Non-pigmented ciliary epithelial cell (primary cell): Measurements from ENCODE around the gene APOA1.
"Not testable (repeated sequence)": the region's sequence is repeated elsewhere in the genome, so short reads cannot be mapped to it uniquely, and the experiment has no call there.

Source experiments
- DNase-seq: peaks from one replicate; pipeline ENCODE4 v3.0.0-alpha.2; 2010; ENCODE audit warnings: low read depth

Gene APOA1

DNA sequence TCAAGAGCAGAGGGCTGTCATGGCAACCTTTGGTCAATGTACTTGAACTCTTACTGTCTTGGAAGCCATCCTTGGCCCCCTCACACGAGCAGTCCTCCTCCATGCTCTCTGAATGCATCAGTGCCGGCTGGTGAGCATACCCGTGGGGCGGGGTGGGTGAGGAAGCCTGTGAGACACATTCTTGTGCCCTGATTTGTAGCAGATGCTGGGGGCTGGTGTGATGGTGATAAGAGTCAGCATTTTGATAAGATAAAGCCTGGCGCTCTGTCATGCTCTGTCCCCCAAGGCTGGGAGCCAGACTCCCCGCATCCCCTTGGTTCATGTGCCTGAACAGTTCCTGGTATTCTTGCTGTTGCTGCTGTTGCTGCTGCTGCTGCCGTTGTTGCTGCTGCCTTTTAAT lies 20.5 kb upstream of the APOA1 start:
- no peak for DNase-seq

GRCh38 chr11:116857316-116857715 lies 19.9 kb upstream of the APOA1 start:
- no peak for DNase-seq

- DNase-seq = no peak
These were observed 19.0 kb upstream of the APOA1 start for GRCh38 chr11:116856423-116856822.

- DNase-seq = no peak
These were observed 18.0 kb upstream of the APOA1 start for GRCh38 chr11:116855413-116855812.

- DNase-seq = peak; percentile 77
These were observed 16.1 kb upstream of the APOA1 start for GRCh38 chr11:116853461-116854073.

DNA sequence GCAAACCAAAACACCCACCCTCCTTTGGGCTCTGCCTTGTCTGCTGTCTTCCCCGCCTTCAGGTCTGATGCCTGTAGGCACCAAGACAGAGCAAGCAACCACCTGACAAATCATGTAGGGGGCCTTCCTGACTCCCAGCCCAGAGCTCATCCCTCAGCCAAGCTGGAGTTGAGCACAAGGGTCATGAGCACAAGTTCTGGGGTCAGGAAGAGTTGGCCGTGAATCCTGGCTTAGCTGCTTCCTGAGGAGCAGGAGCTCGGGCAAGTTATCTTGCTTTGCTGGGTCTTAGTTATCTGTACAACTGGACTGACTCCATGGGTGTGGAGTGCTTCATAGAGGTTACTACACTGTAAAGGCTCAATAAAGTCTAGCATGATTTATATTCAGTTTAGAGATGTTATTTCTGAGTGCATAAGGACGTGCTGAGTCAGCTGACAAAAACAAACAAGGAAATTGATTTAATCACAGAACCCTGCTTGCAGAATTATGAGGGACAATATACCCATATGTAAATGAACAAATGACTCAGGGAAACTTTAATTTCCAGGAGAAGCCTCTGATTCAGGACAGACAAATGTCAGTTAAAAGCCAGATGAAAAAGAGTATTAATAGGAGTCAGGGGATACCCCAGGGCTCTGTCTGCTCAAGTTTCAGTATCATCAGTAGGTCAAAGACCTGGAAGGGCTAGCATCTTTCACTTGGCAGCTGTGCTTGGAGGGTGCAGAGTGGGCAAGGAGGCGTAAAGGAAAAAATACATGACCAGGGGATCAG lies 15.0 kb upstream of the APOA1 start:
- DNase-seq = no peak

- DNase-seq = no peak
These were observed 14.2 kb upstream of the APOA1 start for GRCh38 chr11:116851626-116852025.

DNA sequence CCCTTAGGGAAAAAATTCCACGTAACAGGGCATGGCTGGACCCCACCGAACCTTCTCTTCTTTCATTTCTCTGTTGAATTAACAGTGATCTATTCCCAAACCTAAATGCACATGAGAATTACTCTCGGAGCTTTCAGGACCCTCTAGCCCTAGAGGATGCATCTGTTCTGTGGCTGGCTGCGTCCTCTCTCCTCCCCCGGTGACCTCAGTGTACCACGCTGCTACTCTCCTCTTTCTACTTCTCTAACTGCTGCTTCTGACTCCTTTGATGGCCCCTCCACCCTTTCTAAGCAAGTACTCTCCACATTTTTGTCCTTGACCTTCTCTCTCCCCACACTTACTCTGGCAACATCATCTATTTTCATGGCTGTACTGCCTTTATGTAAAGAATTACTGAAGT lies 12.1 kb upstream of the APOA1 start:
- DNase-seq = no peak

DNA sequence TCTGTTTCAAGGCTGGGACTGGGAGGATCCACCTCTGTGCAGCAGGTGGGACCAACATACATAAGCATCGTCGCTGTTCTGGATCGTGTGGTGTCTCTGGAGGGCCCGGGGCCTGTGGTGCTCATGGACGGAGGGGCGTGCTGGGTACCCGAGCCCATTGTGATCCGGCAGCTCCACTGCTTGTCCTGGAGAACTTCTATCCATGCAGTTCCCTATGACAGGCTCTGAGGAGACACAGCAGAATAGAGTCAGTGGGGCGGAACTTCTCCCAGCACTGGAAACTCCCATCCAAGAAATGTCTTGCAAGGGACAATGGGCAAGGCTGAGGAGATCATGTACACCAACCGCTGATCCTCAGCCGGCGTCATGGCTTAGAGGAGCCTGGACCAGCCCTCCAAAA lies 11.6 kb upstream of the APOA1 start:
- DNase-seq = no peak

GRCh38 chr11:116847612-116848011 lies 10.2 kb upstream of the APOA1 start:
- DNase-seq = no peak

DNA sequence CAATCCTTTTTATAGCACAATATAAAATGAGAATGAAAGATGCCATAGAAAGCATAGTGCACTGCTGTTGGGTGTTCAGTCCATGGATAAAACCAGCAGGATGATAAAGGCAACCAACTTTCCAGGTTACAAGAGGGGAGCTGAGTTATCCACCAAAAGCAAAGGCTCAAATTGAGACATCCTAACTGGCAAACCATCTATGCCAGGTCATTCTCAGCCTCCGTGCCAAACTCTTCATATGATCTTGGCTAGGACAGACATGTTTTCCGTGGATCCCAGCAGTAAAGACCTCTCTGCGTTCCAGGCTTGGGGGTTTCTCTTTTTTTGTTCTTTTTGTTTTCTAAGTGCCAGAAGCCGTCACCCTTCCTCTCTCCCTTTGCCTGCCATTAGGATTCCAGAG lies 7.3 kb upstream of the APOA1 start:
- DNase-seq = no peak

DNA sequence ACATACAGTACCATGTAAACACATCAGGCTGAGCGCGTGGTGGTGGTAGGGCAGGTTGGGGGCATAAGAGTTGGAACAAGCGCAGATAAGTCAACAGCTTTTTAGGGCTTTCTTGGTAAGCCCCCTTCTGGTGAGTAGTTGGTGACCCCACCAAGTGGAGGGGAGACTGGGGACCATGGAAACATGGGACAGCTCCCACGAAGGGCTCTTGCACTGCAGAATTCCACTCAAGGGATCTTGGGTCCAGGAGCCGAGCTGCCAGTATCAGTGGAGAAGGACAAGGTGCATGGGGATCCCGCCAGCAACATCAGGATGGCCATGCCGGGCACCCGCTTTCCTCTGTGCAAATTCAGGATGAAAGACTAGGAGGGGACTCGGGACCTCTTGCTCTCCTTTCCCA lies 6.2 kb upstream of the APOA1 start:
- no peak for DNase-seq

GRCh38 chr11:116842909-116843308 lies 5.5 kb upstream of the APOA1 start:
- no peak for DNase-seq

DNA sequence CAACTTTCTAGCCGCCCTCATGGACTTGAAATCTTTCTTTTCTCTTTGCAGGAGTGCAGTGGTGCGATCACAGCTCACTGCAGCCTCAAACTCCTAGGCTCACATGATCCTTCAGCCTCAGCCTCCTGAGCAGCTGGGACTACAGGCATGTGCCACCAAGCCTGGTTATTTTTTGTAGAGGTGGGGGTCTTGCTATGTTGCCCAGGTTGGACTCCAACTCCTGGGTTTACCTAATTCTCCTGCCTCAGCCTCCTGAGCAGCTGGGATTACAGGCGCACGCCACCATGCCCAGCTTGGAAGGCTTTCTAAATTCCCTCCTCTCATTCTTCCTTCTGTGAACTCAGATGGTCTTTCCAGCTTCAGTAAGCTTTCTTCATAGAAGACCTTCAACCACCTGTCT lies 4.7 kb upstream of the APOA1 start:
- DNase-seq = no peak

GRCh38 chr11:116840746-116841296 lies 3.4 kb upstream of the APOA1 start:
- no peak for DNase-seq

DNA sequence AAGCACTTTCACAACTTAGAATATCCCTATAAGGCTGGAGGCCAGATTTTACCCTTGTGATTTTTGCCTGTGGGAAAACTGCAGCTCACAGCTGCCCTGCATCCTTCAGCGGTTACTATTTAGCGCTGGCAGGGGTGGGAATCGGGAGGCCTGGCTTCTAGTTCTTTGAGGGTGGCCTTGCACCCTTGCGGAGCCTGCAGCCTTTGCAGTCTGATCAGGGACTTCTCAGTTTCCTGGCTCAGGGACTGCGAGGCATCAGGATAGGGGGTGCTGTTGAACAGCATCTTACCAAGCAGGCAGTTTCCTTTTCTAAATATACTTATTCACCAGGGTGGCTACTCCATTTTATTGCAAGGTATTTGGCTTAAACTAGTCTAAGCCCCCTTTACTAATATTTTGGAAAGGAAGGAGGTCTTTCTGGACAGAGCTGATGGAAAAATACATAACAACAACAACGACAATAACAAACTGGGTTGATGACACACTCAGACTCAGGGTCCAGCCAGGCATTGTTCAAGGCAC lies 2.9 kb upstream of the APOA1 start:
- DNase-seq = no peak

DNA sequence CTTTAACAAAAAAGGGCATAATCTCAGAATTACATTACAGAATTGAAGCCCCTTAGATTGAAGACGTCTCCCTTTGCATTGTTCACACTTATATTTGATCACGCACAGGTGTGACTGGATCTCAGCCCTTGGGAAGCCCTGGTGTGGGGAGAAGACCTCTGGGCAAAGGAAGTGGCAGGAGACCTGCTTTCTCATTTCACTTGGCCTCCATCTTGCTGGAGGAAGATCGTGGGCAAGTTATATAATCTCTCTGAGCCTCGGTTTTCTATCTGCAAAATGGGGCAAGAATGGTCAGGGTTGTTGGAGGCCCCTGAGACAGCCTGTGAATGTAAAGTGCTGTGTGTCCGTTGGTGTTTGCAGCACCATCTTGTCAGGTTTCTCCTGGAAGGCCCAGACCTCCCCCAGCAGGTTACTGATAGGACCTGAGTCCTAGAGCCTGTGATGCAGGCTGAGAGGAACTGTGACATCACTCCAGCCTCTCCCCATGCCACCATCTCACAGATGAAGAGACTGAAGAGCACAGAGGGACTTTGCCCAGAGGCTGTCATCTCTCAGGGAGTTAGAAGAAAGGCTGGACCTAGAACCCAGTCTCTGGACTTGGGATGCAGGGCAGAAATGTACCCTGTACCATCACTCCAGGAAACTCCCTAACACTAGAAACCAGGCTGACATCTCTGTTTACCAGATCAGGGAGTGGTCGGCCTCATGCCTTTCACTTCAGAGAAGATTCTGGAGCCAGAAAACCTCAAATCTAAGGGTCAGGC lies 1.1 kb upstream of the APOA1 start:
- DNase-seq = no peak

DNA sequence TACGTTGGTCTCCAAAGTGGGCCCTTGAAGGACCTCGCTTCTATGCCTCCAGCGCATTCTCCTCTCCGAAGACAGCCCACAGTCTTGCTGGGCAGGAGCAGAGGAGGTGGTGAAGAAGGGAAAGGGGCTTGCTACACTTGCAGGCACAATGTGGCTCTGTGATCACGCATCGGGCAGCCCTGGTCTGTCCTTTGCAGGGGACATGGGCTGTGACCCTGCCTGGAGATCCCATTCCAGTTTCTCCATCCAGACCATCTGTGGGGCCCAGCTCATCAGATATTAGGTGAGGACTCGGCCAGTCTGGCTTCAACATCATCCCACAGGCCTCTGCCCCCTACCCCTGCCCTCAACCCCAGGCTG lies 810 bp downstream of the APOA1 start:
- DNase-seq = no peak

- peak; percentile 42 for DNase-seq
These were observed 1.4 kb downstream of the APOA1 start for GRCh38 chr11:116835791-116836631.

DNA sequence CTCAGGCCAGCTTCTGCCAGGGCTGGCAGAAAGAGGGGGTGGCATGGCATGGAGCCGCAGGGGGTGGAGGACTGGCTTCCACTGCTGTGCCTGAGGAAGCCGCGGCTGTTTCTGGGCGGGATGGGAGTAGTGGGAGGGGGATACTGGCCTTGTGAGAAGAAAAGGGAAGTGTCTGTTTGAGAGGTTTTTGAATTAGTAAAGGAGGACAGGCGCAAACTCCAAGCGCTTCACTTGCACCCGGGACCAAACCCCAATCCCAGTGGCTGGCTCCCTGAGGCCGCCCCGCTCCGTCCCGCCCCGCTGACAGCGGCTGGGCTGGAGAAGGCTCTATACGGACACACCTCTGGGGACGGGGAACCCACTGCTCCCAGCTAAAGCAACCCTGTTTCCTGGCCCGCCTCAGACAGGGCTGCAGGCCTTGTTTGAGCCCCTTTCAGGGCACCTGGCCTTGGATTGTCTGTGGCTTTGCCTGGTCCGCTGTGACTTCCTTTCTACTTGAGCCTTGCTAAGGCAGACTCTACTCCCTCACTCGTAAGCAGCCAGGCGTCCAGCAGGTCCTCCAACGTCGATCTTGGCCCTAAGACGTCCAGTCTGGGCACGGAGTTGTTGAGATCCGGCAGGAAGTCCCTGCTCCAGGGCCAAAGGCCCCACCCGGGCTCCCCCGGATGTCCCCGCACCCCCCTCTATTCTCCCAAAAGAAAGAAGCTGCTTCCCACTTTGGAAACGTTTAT lies 2.2 kb downstream of the APOA1 start:
- no peak for DNase-seq

DNA sequence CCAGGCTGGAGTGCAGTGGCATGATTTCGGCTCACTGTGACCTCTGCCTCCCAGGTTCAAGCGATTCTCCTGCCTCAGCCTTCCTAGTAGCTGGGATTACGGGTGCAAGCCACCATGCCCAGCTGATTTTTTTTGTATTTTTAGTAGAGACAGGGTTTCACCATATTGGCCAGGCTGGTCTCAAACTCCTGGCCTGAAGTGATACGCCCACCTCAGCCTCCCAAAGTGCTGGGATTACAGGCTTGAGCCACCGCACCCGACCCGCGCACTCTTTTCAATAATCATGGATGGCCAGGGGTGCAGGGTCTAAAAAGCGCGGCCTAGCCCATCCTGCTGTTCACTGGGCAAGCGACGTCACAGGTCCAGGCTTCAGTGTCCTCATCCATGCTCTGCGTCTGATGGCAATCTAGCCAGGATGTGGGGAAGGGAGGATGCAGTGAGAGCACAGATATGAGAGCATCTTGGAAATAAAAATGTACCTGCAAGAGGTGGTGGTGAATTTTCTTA lies 2.8 kb downstream of the APOA1 start:
- DNase-seq = not testable (repeated sequence)
